Globus pallidus (tissue), 1 donor: ENCODE results near the gene SLC8B1.

Experiments
- DNase-seq: peaks from one replicate; pipeline ENCODE4 v3.0.0-alpha.2; 2015; ENCODE audit warnings: low spot score

The SLC8B1 gene

GRCh38 chr12:113318900-113319628 is 15.8 kb downstream of the SLC8B1 start:
- no peak for DNase-seq

GRCh38 chr12:113318046-113318656 is 16.8 kb downstream of the SLC8B1 start:
- no peak for DNase-seq

- DNase-seq: no peak
Observed at GRCh38 chr12:113317122-113317521, 17.8 kb downstream of the SLC8B1 start.

GRCh38 chr12:113316155-113316554 is 18.8 kb downstream of the SLC8B1 start:
- DNase-seq: no peak

- DNase-seq: no peak
Observed at GRCh38 chr12:113315358-113315757, 19.6 kb downstream of the SLC8B1 start.

- DNase-seq: no peak
Observed at GRCh38 chr12:113314121-113314529, 20.8 kb downstream of the SLC8B1 start.

- DNase-seq: no peak
Observed at GRCh38 chr12:113310489-113310888, 24.4 kb downstream of the SLC8B1 start.

GRCh38 chr12:113306382-113306781 is 28.5 kb downstream of the SLC8B1 start:
- DNase-seq: no peak

GRCh38 chr12:113305281-113305856 is 29.5 kb downstream of the SLC8B1 start:
- DNase-seq: no peak

GRCh38 chr12:113302886-113303640 is 31.8 kb downstream of the SLC8B1 start:
- no peak for DNase-seq

- DNase-seq: no peak
Observed at GRCh38 chr12:113302466-113302865, 32.4 kb downstream of the SLC8B1 start.

GRCh38 chr12:113301811-113302210 is 33.1 kb downstream of the SLC8B1 start:
- DNase-seq: no peak

- peak; percentile 47 for DNase-seq
Observed at GRCh38 chr12:113299619-113300237, 35.2 kb downstream of the SLC8B1 start.

GRCh38 chr12:113298861-113299545 is 35.9 kb downstream of the SLC8B1 start:
- DNase-seq: peak; percentile 63

- DNase-seq: no peak
Observed at GRCh38 chr12:113298472-113298817, 36.5 kb downstream of the SLC8B1 start.

GRCh38 chr12:113297621-113298471 is 37.1 kb downstream of the SLC8B1 start:
- DNase-seq: no peak

- DNase-seq: no peak
Observed at GRCh38 chr12:113297214-113297587, 37.7 kb downstream of the SLC8B1 start.

GRCh38 chr12:113296557-113297213 is 38.2 kb downstream of the SLC8B1 start:
- DNase-seq: no peak

- no peak for DNase-seq
Observed at GRCh38 chr12:113295886-113296556, 38.9 kb downstream of the SLC8B1 start.

GRCh38 chr12:113293100-113293499 is 41.8 kb downstream of the SLC8B1 start:
- DNase-seq: no peak
